ENCODE measurements around the gene UGT1A8.
A peak's percentile ranks its signal among the peaks of the same experiment; 100 is the strongest.
"Not testable (repeated sequence)": the region's sequence is repeated elsewhere in the genome, so short reads cannot be mapped to it uniquely, and the experiment has no call there.

The UGT1A8 gene

DNA sequence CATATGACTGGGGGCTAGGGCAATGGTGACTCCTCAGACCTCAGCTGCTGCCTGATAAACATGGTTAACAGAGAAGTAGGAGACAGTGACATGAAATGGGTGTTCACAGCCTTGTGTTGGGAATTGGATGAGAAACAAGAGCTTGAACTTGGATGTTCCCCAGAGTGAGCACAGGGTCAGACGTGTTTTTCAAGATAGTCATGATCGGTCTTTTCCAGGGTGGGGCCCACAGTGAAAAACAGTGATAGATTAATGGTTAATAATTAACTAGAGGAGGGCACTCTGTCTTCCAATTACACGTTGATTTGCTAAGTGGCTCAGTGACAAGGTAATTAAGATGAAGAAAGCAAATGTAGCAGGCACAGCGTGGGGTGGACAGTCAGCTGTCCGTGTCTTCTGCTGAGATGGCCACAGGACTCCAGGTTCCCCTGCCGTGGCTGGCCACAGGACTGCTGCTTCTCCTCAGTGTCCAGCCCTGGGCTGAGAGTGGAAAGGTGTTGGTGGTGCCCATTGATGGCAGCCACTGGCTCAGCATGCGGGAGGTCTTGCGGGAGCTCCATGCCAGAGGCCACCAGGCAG lies 111.4 kb downstream of the UGT1A8 start, which contains the start of gene UGT1A3:
UGT1A3 (plus strand) TSS at position 320 of the 579 bp plus-strand sequence; CDS start at position 405, 85 bp downstream.
- DNase-seq (ENCODE audit: low spot score): no peak

GRCh38 chr2:233736868-233737653 lies 119.6 kb downstream of the UGT1A8 start:
- not testable (repeated sequence) for DNase-seq (ENCODE audit: low spot score)

DNA sequence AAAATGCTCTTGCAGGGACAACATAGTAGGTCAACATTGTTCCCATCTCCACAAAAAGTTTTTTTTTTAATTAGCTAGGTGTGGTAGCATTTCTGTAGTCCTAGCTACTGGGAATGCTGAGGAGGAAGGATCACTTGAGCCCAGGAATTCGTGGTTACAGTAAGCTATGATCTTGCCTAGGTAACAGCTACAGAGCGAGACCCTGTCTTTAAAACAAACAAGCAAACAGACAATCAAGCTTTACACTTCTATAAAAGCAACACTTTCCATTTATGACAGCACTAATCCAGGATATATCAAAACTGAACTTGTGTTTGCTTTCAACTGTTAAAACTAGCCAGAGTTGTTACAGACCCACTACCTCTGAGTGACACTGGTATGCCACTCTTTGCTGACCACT lies 123.4 kb downstream of the UGT1A8 start:
- DNase-seq (ENCODE audit: low spot score): no peak

DNA sequence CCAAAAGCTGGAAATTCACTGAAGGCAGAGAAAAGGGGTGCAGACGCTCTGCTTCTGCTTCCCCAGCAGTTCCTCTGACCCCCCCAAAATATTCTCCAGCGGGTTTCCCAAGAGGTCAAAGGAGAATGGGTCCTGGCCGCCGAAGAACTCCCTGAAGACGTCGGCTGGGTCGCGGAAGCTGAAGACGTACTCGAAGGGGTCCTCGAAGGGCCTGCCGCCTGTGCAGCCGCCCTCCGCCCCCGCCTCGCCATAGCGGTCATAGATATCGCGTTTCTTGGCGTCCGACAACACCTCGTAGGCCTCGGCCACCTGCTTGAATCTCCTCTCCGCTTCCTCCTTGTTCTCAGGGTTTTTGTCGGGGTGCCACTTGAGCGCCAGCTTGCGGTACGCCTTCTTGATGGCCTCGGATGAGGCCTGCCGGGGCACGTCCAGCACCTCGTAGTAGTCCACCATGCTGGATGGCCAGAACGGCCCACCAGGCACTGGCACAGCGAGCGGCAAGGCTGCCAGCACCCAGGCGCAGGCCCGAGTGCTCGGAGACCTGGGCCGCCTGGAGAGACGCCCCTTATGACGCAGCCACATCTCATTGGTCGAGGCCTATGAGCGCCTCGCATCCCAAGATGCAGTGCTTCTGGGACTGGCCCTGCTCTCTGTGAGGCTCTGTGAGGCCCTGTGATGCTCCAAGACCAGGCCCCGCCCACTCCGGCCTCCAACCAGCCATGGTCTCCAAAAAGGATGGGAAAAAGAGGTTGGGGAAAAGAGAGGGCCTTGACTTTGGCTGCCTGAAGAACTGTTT lies 126.2 kb downstream of the UGT1A8 start:
- no peak for DNase-seq (ENCODE audit: low spot score)

DNA sequence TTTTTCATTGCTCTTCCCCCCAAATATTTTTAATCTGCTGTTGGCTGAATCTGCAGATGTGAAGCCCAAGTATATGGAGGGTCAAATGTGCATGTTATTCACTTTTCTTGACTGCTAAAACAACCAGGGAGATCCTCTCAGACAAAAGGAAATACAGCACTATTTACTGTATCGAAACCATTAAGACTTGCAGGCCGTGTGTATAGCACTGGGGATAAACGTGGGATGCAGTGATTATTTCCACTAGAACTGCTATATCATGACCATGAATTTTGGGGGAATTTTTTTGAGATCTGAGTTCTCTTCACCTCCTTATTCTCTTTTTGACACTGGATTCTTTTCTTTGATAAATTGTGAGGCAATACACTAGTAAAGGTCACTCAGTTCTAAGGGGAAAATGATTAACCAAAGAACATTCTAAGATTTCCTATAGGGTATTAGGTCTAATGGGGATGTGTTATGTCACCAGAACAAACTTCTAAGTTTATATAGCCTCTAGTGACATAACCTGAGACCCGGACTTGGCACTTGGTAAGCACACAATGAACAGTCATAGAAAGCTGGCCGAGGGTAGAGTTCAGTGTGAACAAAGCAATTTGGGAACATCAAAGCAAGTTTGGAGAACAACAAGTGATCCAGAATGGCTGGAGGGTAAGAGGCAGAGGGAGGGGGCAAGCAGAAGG lies 127.8 kb downstream of the UGT1A8 start:
- peak; percentile 49 for DNase-seq (ENCODE audit: low spot score)

DNA sequence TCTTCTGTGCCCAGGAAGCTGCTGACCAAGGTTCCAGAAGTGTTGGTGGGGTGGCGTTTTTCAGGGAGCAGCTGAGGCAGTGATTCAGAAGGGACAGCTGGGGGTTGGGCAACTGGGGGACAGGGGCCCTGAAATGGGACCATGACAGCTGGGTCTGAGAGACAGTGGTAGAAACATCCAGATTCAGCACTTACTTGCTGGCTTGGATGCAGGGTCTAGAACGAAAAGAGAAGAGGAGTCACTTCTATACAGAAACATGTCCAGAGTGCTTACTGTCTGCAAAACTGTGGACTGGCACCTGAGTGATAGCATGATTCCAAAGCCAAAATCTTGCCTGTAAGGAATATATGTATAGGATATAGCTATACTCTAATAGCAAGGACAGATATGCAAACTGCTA lies 128.4 kb downstream of the UGT1A8 start:
- DNase-seq (ENCODE audit: low spot score): not testable (repeated sequence)

DNA sequence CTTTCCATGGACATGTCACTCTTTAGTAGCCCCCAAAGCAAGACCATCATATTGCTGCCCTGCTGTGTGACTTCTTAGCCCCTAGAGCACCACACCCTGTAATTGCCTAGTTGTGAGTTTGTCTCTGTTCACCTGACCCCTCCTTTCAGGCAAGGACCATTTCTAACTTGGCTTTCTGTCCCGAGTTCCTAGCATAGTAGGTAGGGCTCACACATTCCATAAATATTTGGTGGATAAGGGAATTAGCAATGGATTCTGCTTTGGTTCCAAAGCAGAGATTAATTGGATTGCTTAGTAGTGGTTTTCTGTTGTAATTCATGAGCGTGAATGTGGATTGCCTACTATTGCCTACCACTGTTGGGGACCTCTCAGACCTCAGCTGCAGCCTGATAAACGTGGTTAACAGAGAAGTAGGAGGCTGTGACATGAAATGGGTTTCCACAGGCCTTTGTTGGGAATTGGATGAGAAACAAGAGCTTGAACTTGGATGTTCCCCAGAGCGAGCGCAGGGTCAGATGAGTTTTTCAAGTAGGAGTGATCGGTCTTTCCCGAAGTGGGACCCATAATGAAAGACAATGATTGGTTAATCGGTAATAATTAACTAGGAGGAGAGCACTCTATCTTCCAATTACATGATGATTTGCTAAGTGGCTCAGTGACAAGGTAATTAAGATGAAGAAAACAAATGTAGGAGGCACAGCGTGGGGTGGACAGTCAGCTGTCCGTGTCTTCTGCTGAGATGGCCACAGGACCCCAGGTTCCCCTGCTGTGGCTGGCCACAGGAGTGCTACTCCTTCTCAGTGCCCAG lies 129.2 kb downstream of the UGT1A8 start:
- DNase-seq (ENCODE audit: low spot score): no peak

DNA sequence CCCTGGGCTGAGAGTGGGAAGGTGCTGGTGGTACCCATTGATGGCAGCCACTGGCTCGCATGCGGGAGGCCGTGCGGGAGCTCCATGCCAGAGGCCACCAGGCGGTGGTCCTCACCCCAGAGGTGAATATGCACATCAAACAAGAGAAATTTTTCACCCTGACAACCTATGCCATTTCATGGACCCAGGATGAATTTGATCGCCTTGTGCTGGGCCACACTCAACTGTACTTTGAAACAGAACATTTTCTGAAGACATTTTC lies 129.8 kb downstream of the UGT1A8 start:
- no peak for DNase-seq (ENCODE audit: low spot score)

GRCh38 chr2:233750689-233751088 lies 133.3 kb downstream of the UGT1A8 start:
- DNase-seq (ENCODE audit: low spot score): not testable (repeated sequence)

DNA sequence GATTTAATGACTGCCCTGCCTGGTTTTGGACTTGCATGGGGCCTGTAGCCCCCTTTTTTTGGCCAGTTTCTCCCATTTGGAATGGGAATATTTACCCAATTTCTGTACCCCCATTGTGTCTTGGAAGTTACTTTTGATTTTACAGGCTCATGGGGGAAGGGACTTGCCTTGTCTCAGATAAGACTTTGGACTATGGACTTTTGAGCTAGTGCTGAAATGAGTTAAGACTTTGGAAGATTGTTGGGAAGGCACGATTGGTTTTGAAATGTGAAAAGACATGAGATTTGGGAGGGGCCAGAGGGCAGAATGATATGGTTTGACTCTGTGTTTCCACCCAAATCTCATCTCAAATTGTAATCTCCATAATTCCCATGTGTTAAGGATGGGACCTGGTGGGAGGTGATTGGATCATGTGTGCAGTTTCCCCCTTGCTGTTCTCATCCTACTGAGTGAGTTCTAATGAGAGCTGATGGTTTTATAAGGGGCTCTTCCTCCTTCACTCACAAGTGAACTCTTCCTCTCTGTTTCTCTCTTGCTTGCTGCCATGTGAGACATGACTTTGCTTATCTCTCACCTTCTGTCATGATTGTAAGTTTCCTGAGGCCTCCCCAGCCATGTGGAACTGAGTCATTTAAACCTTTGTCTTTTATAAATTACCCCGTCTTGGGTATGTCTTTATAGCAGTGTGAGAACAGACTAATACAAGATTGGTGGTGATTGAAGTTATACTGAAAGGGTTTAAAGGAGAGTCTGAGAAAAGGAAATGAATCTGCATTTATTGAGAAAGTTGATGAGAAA lies 134.0 kb downstream of the UGT1A8 start:
- DNase-seq (ENCODE audit: low spot score): not testable (repeated sequence)

DNA sequence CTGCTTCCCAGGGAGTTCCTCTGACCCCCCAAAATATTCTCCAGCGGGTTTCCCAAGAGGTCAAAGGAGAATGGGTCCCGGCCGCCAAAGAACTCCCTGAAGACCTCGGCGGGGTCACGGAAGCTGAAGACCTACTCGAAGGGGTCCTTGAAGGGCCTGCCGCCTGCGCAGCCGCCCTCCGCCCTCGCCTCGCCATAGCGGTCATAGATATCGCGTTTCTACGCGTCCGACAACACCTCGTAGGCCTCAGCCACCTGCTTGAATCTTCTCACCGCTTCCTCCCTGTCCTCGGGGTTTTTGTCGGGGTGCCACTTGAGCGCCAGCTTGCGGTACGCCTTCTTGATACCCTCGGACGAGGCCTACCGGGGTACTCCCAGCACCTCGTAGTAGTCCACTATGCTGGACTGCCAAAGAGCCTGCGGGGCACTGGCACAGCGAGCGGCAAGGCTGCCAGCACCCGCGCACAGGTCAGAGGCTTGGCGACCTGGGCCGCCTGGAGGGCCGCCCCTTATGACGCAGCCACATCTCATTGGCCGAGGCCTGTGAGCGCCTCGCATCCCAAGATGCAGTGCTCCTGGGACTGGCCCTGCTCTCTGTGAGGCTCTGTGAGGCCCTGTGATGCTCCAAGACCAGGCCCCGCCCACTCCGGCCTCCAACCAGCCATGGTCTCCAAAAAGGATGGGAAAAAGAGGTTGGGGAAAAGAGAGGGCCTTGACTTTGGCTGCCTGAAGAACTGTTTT lies 137.6 kb downstream of the UGT1A8 start:
- DNase-seq (ENCODE audit: low spot score): no peak

DNA sequence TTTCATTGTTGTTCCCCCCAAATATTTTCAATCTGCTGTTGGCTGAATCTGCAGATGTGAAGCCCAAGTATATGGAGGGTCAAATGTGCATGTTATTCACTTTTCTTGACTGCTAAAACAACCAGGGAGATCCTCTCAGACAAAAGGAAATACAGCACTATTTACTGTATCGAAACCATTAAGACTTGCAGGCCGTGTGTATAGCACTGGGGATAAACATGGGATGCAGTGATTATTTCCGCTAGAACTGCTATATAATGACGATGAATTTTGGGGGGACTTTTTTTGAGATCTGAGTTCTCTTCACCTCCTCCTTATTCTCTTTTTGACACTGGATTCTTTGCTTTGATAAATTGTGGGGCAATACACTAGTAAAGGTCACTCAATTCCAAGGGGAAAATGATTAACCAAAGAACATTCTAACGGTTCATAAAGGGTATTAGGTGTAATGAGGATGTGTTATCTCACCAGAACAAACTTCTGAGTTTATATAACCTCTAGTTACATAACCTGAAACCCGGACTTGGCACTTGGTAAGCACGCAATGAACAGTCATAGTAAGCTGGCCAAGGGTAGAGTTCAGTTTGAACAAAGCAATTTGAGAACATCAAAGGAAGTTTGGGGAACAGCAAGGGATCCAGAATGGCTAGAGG lies 139.1 kb downstream of the UGT1A8 start:
- peak; percentile 70 for DNase-seq (ENCODE audit: low spot score)

GRCh38 chr2:233758141-233758540 lies 140.7 kb downstream of the UGT1A8 start:
- DNase-seq (ENCODE audit: low spot score): no peak

DNA sequence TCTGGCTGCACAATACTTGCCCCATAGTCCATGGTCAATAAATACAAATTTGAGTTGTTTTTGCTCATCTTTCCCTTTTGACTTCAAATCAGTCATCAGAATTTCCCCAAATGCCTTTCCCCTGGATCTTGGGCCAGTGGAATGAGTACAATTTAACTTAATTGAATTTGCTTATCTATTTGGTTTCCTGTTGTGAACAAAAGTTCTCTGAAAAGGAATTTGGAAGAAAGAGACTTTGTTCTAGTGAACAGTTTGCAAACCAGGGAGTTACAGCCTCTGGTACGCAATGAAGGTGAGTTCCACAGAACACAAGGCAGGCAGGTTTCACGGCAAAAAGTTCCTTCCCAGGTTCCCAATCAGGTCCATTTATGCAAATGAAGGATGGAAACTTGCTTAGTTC lies 141.4 kb downstream of the UGT1A8 start:
- no peak for DNase-seq (ENCODE audit: low spot score)

DNA sequence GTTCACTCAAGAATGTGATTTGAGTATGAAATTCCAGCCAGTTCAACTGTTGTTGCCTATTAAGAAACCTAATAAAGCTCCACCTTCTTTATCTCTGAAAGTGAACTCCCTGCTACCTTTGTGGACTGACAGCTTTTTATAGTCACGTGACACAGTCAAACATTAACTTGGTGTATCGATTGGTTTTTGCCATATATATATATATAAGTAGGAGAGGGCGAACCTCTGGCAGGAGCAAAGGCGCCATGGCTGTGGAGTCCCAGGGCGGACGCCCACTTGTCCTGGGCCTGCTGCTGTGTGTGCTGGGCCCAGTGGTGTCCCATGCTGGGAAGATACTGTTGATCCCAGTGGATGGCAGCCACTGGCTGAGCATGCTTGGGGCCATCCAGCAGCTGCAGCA lies 142.6 kb downstream of the UGT1A8 start, which contains the start of gene UGT1A1:
UGT1A1 (plus strand) TSS at position 228 of the 400 bp plus-strand sequence; CDS start at position 246, 18 bp downstream.
- DNase-seq (ENCODE audit: low spot score): peak; percentile 35

GRCh38 chr2:233761040-233761769 lies 143.8 kb downstream of the UGT1A8 start:
- DNase-seq (ENCODE audit: low spot score): no peak

DNA sequence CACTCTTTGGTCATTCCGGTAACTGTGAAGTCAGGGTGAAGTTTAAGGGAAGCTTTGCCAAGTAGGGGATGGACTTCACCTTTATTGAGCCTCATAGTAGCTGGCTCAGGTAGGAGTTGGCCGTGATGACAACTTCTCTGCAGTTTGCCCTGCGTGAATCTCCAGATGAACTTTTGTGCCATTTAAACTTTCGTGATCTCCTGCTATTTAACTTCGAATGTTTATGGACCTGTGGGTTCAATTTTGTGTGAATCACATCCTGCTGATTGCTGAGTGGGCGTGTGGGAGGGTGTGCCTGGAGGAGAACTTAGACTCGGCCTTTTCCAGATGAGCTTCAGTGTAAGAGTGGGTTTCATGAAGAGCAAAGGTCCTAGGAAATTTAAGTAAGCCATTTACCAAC lies 146.8 kb downstream of the UGT1A8 start:
- no peak for DNase-seq (ENCODE audit: low spot score)

- no peak for DNase-seq (ENCODE audit: low spot score)
These were observed 147.3 kb downstream of the UGT1A8 start for GRCh38 chr2:233764761-233765160.

DNA sequence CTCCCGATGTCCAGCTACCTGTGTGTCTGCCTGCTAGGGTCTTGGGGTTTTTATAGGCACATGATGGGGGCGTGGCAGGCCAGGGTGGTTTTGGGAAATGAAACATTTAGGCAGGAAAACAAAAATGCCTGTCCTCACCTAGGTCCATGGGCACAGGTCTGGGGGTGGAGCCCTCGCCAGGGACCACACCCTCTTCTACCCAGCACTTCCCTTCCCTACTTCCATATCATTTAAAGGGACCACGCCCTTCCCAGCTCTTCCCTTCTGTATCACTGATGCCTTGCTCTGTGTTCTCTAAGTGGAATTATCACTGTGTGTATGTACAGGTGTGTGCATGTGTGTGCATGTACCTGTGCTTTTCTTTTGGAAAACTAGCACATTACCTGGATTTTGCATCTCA lies 149.0 kb downstream of the UGT1A8 start:
- DNase-seq (ENCODE audit: low spot score): no peak

Data from HuH-7.5 (cell line).